ENCODE measurements around the gene ADD1.
"Not testable (repeated sequence)": the region's sequence is repeated elsewhere in the genome, so short reads cannot be mapped to it uniquely, and the experiment has no call there.

The ADD1 gene

GRCh38 chr4:2944586-2945526, 101.2 kb downstream of the ADD1 start:
- no peak for DNase-seq (ENCODE audit: low read depth in 2 of 2)

- not testable (repeated sequence) for DNase-seq (ENCODE audit: low read depth in 2 of 2)
These were observed 102.3 kb downstream of the ADD1 start for GRCh38 chr4:2945619-2946604.

GRCh38 chr4:2946812-2947600, 103.4 kb downstream of the ADD1 start:
- no peak for DNase-seq (ENCODE audit: low read depth in 2 of 2)

GRCh38 chr4:2947926-2948325, 104.3 kb downstream of the ADD1 start:
- DNase-seq (ENCODE audit: low read depth in 2 of 2), result no peak

- no peak for DNase-seq (ENCODE audit: low read depth in 2 of 2)
These were observed 105.5 kb downstream of the ADD1 start for GRCh38 chr4:2948895-2949781.

DNA sequence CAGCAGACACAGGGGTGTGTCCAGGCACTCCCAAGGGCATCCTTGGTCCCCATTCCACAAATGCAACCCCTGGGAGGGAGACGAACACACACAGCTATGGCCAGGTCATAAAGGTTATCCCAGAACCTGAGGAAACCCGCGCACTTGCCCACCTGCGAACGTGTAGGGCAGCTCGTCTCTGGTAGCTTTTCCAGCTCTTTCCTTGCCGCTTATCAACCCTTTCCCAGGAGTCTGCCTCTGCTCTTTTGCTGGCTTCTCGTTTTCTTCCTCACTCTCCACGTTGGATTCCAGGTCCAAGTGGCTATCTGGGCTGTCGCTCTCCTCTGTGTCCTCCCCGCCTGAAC, 106.1 kb downstream of the ADD1 start:
- no peak for DNase-seq (ENCODE audit: low read depth in 2 of 2)

DNA sequence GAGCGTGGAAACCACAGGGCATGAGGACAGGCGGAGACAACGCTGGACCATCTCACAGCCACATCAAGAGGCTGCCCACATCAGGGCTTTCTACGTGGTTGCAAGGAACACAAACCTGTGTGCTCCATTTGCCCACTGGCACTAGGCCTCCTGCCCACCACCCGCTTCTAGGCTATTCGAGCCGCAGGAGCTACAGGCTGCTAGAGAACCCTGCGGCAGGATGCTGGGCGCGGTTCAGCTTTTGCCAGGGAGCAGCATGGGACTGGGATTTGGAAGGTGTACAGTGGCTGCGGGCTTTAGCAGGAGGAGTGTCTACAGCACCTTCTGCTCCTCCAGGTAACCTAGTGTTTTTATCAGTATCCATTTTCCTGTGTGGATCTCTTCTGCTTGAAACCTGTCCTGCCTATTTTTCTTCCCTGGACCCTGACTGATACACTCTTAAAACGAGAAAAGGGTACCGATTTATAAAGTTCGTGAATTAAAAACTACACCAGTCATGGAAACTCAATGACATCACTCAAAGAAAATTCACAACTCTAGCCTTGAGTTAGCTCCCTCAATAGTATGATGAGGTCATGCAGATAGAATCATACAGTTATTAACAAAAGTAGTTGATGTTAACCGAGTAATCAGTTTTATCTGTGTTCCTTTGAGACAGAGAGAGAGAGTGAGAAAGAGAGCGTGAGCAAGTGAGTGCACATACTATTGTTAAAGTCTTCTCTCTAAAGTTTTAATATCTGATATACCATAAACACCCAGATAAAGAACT, 106.8 kb downstream of the ADD1 start:
- no peak for DNase-seq (ENCODE audit: low read depth in 2 of 2)

GRCh38 chr4:2953496-2953895, 109.9 kb downstream of the ADD1 start:
- no peak for DNase-seq (ENCODE audit: low read depth in 2 of 2)

- DNase-seq (ENCODE audit: low read depth in 2 of 2), result peak; percentile 59 to 69
These were observed 110.9 kb downstream of the ADD1 start for GRCh38 chr4:2954358-2955185.

DNA sequence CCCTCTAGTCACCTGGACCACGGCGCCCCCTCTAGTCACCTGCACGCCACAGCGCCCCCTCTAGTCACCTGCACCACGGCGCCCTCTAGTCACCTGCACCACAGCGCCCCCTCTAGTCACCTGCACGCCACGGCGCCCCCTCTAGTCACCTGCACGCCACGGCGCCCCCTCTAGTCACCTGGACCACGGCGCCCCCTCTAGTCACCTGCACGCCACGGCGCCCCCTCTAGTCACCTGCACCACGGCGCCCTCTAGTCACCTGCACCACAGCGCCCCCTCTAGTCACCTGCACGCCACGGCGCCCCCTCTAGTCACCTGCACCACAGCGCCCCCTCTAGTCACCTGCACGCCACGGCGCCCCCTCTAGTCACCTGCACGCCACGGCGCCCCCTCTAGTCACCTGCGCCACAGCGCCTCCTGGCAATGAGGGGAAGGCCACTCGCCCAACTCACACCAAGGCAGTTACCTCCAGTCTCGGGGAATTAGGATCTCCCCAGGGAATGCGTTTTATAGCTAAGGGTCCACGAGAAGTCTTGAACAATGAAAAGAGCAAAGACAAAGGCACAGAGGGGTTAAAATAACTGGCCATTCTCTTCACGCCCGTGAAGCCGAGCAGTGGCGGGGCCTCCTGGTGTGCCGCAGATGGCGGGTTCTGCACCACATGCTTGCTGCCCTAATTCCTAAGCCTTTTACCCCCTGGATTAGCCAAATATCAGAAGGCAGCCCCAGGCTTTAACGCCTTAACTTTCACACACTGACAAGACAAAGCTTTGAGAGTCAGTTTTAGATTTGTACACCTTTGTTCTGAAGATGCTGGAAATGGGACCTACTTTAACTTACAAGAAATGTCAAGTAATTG, 111.8 kb downstream of the ADD1 start:
- not testable (repeated sequence) for DNase-seq (ENCODE audit: low read depth in 2 of 2)

- no peak for DNase-seq (ENCODE audit: low read depth in 2 of 2)
These were observed 114.8 kb downstream of the ADD1 start for GRCh38 chr4:2958446-2958845.

DNA sequence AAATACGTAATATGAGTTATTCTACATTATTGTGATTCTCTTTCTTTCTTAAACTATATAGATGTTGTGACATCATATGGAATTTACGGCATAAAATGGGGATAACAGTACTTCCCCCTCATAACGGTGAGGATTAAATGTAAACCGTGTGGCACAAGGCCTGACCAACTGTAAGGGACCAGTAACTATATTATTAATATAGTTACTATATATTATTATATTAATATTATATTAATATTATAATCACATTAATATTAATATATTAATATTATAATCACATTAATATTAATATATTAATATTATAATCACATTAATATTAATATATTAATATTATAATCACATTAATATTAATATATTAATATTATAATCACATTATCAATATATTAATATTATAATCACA, 116.8 kb downstream of the ADD1 start:
- DNase-seq (ENCODE audit: low read depth in 2 of 2), result not testable (repeated sequence)

GRCh38 chr4:2961421-2961810, 117.8 kb downstream of the ADD1 start:
- no peak for DNase-seq (ENCODE audit: low read depth in 2 of 2)

DNA sequence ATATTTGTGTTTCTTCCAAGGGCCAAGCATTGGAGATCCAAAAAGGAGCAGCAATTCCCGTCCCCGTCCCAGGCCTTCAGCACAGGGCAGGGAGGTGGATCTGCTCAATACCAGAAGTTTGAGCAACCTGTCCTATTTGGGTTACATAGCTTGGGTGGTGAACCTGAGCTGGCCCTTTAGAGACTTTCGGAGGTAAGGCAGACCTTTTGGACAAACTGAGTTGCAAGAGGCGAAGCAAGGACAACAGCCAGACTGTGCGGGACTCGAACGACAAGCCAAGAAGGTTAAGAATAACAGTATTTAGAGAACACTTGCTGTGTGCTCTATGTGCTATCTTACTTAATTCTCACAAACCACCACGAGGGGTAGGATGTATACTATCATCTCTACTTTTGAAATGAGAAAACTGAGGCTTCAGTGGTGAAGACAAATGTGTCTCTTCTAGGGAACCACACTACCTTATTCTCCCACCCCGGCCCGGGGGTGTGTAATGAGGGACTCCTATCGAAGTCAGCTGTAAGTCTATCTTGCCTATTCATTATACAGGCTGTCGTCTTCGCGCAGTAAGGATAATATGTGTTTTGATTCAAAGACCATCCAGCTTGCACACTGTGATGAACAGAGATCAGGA, 118.3 kb downstream of the ADD1 start:
- peak; percentile 40 to 52 for DNase-seq (ENCODE audit: low read depth in 2 of 2)

- DNase-seq (ENCODE audit: low read depth in 2 of 2), result no peak
These were observed 119.0 kb downstream of the ADD1 start for GRCh38 chr4:2962614-2963174.

- peak; percentile 91 to 95 for DNase-seq (ENCODE audit: low read depth in 2 of 2)
These were observed 119.7 kb downstream of the ADD1 start, which contains the start of the genes GRK4 and NOP14 for GRCh38 chr4:2963175-2963965. Gene GRK4, plus strand, starts transcription at chr4:2963571. Its CDS starts 500 bp downstream, at chr4:2964071. Gene NOP14, minus strand, starts transcription at chr4:2963406. Its CDS starts 87 bp downstream, at chr4:2963319.
